Measurements from ENCODE around the gene GLOD5. TPM values are rescaled to one million over a fixed set of nuclear protein-coding genes. Genes with fewer than 3 reads are reported as not detected.

Gene GLOD5
- total and polyA plus RNA-seq, 2 experiments from 2014 or later: 2.4 TPM; not detected in 1

DNA sequence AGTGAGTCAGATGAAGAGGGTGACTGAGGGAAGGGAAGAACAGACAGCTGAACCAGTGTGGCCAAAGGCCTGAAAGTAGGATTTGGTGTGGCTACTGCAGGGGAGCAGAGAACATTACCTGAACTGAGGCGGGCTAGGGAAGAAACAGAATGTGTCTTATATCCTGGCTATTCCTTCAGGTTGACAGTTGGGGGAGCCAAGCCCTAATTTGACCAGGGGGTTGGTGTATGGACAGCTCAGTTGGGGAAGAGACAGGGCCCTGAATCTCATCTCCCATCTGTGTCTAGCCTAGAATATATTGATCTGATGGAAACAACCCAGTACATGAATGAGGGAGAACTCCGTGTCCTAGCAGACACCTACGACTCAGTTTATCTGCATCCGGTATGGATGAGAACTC lies 44.5 kb downstream of the GLOD5 start:
- Histone ChIP-seq H3K9me3 (ENCODE audit: low read depth) (no peaks in the 10 kb centered on the region), H3K27me3 (no peaks in the 10 kb centered on the region), H4K20me1 (ENCODE audit: insufficient read depth, poor library complexity, severe bottlenecking) (no peaks in the 10 kb centered on the region), H3K79me2 (no peaks in the 10 kb centered on the region), H3K4me2 (no peak overlapping the region), H3K4me3 (no peak overlapping the region), H3K9me2 (replicated peaks; ENCODE audit: insufficient read depth) (no peaks in the 10 kb centered on the region), H3K4me1 (ENCODE audit: insufficient read depth) (no peaks in the 10 kb centered on the region), H3K27ac (no peak overlapping the region), H2AFZ (no peak overlapping the region), H3K36me3 (replicated peaks; ENCODE audit: insufficient read depth, low read depth) (no peaks in the 10 kb centered on the region)
- DNase-seq (ENCODE audit: low spot score): no peak
- TF ChIP-seq, protein P1, sequence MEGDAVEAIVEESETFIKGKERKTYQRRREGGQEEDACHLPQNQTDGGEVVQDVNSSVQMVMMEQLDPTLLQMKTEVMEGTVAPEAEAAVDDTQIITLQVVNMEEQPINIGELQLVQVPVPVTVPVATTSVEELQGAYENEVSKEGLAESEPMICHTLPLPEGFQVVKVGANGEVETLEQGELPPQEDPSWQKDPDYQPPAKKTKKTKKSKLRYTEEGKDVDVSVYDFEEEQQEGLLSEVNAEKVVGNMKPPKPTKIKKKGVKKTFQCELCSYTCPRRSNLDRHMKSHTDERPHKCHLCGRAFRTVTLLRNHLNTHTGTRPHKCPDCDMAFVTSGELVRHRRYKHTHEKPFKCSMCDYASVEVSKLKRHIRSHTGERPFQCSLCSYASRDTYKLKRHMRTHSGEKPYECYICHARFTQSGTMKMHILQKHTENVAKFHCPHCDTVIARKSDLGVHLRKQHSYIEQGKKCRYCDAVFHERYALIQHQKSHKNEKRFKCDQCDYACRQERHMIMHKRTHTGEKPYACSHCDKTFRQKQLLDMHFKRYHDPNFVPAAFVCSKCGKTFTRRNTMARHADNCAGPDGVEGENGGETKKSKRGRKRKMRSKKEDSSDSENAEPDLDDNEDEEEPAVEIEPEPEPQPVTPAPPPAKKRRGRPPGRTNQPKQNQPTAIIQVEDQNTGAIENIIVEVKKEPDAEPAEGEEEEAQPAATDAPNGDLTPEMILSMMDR (IDR thresholded peaks at IDR 0.05; ENCODE audit: poor library complexity): no peak
- no peak for TF ChIP-seq EZH2 (IDR thresholded peaks at IDR 0.05; ENCODE audit: borderline replicate concordance)
- TF ChIP-seq EZH2phosphoT487 (IDR thresholded peaks at IDR 0.05; ENCODE audit: low read depth, severe bottlenecking, unreplicated experiment): no peak
- 92% methylated on average over 4 of the region's 4 CpGs for WGBS (ENCODE audit: low lambda C conversion rate, missing lambda C conversion rate)

DNA sequence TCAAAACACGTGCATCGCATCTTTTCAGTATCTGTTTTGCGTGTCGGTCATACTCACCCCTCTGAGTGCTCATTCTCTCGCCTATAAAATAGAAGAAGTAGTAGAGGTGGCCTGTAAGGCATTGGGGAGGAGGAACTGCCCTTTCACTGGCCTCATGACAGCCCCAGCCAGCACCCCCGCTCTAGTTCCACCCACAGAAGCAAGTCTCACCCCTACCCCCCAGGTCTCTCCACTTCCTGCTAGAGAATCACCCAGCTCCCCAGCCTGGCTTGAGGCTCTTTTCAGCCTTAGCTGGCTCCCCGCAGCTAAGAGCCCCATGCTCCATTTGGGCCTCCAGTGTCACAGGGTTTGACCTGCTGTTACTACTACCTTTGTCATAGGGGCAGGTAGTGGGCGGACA lies 52.1 kb downstream of the GLOD5 start:
- no peaks in the 10 kb centered on the region for H3K9me3 ChIP-seq (ENCODE audit: low read depth)
- no peak for TF ChIP-seq EZH2 (IDR thresholded peaks at IDR 0.05; ENCODE audit: borderline replicate concordance)
- TF ChIP-seq, protein P1 (IDR thresholded peaks at IDR 0.05; ENCODE audit: poor library complexity): no peak
- no peak for TF ChIP-seq EZH2phosphoT487 (IDR thresholded peaks at IDR 0.05; ENCODE audit: low read depth, severe bottlenecking, unreplicated experiment)
- no peak overlapping the region for H3K4me3 ChIP-seq
- no peak overlapping the region for H3K27ac ChIP-seq
- DNase-seq (ENCODE audit: low spot score): no peak
- H3K79me2 ChIP-seq: no peaks in the 10 kb centered on the region
- no peaks in the 10 kb centered on the region for H3K4me1 ChIP-seq (ENCODE audit: insufficient read depth)
- no peaks in the 10 kb centered on the region for H4K20me1 ChIP-seq (ENCODE audit: insufficient read depth, poor library complexity, severe bottlenecking)
- no peak overlapping the region for H2AFZ ChIP-seq
- 91% methylated on average over 8 of the region's 8 CpGs for WGBS (ENCODE audit: low lambda C conversion rate, missing lambda C conversion rate)
- H3K4me2 ChIP-seq: no peak overlapping the region
- no peaks in the 10 kb centered on the region for H3K9me2 ChIP-seq (replicated peaks; ENCODE audit: insufficient read depth)
- H3K27me3 ChIP-seq: no peaks in the 10 kb centered on the region
- no peaks in the 10 kb centered on the region for H3K36me3 ChIP-seq (replicated peaks; ENCODE audit: insufficient read depth, low read depth)

DNA sequence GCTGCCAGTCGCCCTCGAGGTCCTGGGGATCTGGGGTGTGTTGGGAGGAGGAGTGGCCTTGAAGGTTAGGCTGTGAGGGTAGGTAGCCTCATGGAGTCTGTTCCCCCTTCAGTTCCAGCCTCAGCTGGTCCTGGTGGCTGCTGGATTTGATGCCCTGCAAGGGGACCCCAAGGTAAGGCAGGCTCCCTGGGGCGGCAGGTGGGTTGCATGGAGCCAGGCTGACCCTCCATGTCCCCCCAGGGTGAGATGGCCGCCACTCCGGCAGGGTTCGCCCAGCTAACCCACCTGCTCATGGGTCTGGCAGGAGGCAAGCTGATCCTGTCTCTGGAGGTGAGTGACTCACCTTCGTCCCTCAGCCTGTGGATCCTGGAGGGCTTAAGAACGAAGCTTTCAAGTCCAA lies 53.2 kb downstream of the GLOD5 start:
- no peaks in the 10 kb centered on the region for H3K79me2 ChIP-seq
- no peak overlapping the region for H3K4me2 ChIP-seq
- no peak overlapping the region for H2AFZ ChIP-seq
- H3K4me3 ChIP-seq: no peak overlapping the region
- DNase-seq (ENCODE audit: low spot score): no peak
- H4K20me1 ChIP-seq (ENCODE audit: insufficient read depth, poor library complexity, severe bottlenecking): no peaks in the 10 kb centered on the region
- 87% methylated on average over 8 of the region's 8 CpGs for WGBS (ENCODE audit: low lambda C conversion rate, missing lambda C conversion rate)
- H3K9me2 ChIP-seq (replicated peaks; ENCODE audit: insufficient read depth): no peaks in the 10 kb centered on the region
- TF ChIP-seq EZH2 (IDR thresholded peaks at IDR 0.05; ENCODE audit: borderline replicate concordance) (no peak), EZH2phosphoT487 (IDR thresholded peaks at IDR 0.05; ENCODE audit: low read depth, severe bottlenecking, unreplicated experiment) (no peak)
- TF ChIP-seq, protein P1 (IDR thresholded peaks at IDR 0.05; ENCODE audit: poor library complexity): no peak
- no peak overlapping the region for H3K27ac ChIP-seq
- no peaks in the 10 kb centered on the region for H3K36me3 ChIP-seq (replicated peaks; ENCODE audit: insufficient read depth, low read depth)
- H3K27me3 ChIP-seq: no peaks in the 10 kb centered on the region
- H3K9me3 ChIP-seq (ENCODE audit: low read depth): no peaks in the 10 kb centered on the region
- no peaks in the 10 kb centered on the region for H3K4me1 ChIP-seq (ENCODE audit: insufficient read depth)

DNA sequence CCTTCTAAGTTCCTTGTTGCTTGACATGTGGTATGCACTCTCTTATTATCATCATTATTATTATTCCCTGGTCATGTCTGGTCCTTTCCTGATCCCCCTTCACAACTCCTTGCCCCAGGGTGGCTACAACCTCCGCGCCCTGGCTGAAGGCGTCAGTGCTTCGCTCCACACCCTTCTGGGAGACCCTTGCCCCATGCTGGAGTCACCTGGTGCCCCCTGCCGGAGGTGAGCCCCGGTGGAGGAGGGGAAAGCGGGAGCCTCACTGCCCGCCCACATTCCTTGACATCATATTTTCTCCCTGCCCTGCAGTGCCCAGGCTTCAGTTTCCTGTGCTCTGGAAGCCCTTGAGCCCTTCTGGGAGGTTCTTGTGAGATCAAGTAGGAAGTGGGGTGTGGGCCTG lies 53.7 kb downstream of the GLOD5 start:
- TF ChIP-seq EZH2phosphoT487 (IDR thresholded peaks at IDR 0.05; ENCODE audit: low read depth, severe bottlenecking, unreplicated experiment) (no peak), EZH2 (IDR thresholded peaks at IDR 0.05; ENCODE audit: borderline replicate concordance) (no peak)
- TF ChIP-seq, protein P1 (IDR thresholded peaks at IDR 0.05; ENCODE audit: poor library complexity): no peak
- H3K27me3 ChIP-seq: no peaks in the 10 kb centered on the region
- H3K4me2 ChIP-seq: no peak overlapping the region
- no peak overlapping the region for H3K4me3 ChIP-seq
- 86% methylated on average over 8 of the region's 8 CpGs for WGBS (ENCODE audit: low lambda C conversion rate, missing lambda C conversion rate)
- no peaks in the 10 kb centered on the region for H3K9me3 ChIP-seq (ENCODE audit: low read depth)
- no peaks in the 10 kb centered on the region for H3K9me2 ChIP-seq (replicated peaks; ENCODE audit: insufficient read depth)
- no peaks in the 10 kb centered on the region for H3K36me3 ChIP-seq (replicated peaks; ENCODE audit: insufficient read depth, low read depth)
- no peak overlapping the region for H2AFZ ChIP-seq
- no peak for DNase-seq (ENCODE audit: low spot score)
- H3K27ac ChIP-seq: no peak overlapping the region
- H4K20me1 ChIP-seq (ENCODE audit: insufficient read depth, poor library complexity, severe bottlenecking): no peaks in the 10 kb centered on the region
- no peaks in the 10 kb centered on the region for H3K4me1 ChIP-seq (ENCODE audit: insufficient read depth)
- H3K79me2 ChIP-seq: no peaks in the 10 kb centered on the region

Measured in hepatocyte (in vitro differentiated cells).